Kidney epithelial cell (primary cell): Measurements from ENCODE around the gene CDC34. TPM values are rescaled to one million over a fixed set of nuclear protein-coding genes. Genes with fewer than 3 reads are reported as not detected.

Experiments used
- DNase-seq: peaks from one replicate; pipeline ENCODE4 v3.0.0-alpha.2; 2010; ENCODE audit warnings: low read depth
- H3K27me3 ChIP-seq: 2 replicates; pipeline ENCODE4 v1.6.0; 2011; ENCODE audit warnings: low read length; ENCODE audit not compliant: control insufficient read depth, insufficient read depth
- H3K36me3 ChIP-seq: 2 replicates; pipeline ENCODE4 v1.5.1; 2011; ENCODE audit warnings: low read length; ENCODE audit not compliant: control insufficient read depth, insufficient read depth
- H3K4me3 ChIP-seq: 2 replicates; pipeline ENCODE4 v1.5.1; 2011; ENCODE audit warnings: low read depth, mild to moderate bottlenecking, control low read depth, low read length
- CTCF ChIP-seq: IDR thresholded peaks from 2 replicates; pipeline ENCODE4 v1.5.1; 2011; ENCODE audit warnings: mild to moderate bottlenecking, moderate library complexity, low read length, control low read depth, inconsistent platforms; ENCODE audit not compliant: insufficient read depth, poor library complexity, severe bottlenecking
- total RNA-seq: library from RNA; depleted of rRNA; stranded (reverse); fragments of >200 nt; gene quantifications from 2 replicates; pipeline ENCODE4 v1.2.3, GENCODE V29; 2015

The CDC34 gene
- total RNA-seq, 1 donor from 2014 or later, result 194 TPM

- no peak for DNase-seq
- Histone ChIP-seq H3K27me3 (peaks cover 10% of the 10 kb centered on the region), H3K4me3 (no peak overlapping the region), H3K36me3 (no peaks in the 10 kb centered on the region)
- no peak for TF ChIP-seq CTCF
Observed at GRCh38 chr19:525857-526419, 5.6 kb upstream of the CDC34 start.

DNA sequence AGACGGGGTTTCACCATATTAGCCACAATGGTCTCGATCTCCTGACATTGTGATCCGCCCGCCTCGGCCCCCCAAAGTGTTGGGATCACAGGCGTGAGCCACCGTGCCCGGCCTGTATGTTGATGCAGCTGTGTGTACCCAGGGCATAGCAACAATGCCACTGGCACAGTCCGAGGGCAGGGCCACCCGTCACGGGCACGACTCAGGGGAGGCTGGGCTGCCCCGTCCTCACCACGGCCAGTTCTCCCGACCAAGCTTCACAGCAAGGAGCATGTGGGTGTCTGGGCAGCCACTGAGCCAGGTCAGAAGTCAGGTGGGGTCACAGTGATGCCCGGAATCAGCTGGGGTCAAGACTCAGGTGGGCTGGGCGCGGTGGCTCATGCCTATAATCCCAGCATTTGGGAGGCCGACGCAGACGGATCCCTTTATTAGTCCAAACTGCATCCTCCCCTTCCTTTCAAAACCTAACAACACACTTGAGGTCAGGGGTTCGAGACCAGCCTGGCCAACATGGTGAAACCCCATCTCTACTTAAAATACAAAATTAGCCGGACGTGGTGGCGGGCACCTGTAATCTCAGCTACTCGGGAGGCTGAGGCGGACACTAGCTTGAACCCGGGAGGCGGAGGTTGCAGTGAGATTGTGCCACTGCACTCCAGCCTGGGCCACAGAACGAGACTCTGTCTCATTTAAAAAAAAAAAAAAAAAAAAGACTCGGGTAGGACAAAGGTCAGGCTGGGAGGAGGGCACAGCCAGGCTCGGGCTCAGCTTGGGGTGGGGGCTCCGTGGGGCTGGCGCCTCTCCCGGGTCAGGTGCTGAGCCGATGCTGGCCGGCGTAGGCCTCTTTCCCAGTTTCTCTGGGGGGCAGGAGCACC lies 1.2 kb upstream of the CDC34 start:
- Histone ChIP-seq H3K27me3 (peaks cover 7% of the 10 kb centered on the region), H3K36me3 (no peaks in the 10 kb centered on the region), H3K4me3 (peak overlapping the region; percentile 95)
- TF ChIP-seq CTCF, result no peak
- DNase-seq, result no peak

DNA sequence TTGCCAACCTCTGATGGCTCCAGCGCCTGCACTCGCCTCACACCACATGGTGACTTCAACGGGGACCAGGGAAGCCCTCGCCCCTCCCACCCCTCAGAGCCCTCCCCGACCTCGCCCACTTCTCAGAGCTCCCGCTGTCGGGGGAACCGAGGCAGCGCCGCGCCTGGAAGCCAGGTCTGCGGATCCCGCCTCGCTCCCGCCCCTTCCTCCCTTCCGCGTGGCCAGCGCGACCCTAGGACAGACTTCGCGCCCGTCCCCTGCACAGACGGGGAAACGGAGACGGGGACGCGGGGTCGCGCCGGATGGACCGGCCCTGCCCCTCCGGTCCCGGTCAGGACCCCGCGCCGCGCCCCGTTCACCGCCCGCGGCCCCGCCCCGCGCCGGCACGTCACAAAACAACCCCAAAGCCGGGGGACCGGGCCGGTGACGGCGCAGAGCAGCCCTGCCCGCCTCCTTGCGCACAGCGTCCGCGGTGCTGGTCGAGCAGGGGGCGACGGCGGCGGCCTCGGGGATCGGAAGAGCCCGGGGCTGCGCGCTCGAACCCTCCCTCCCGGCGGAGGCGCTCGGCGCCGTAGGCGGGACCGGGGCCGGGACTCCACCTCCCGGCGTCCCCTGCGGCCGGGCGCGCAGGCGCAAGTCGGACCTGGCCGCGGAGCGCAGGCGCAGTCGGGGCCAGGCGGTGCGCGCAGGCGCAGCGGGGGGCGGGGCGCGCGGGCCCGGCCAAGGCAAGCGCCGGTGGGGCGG lies 379 bp upstream of the CDC34 start:
- Histone ChIP-seq H3K36me3 (no peaks in the 10 kb centered on the region), H3K4me3 (peak overlapping the region; percentile 95), H3K27me3 (peaks cover 2% of the 10 kb centered on the region)
- no peak for DNase-seq
- no peak for TF ChIP-seq CTCF

DNA sequence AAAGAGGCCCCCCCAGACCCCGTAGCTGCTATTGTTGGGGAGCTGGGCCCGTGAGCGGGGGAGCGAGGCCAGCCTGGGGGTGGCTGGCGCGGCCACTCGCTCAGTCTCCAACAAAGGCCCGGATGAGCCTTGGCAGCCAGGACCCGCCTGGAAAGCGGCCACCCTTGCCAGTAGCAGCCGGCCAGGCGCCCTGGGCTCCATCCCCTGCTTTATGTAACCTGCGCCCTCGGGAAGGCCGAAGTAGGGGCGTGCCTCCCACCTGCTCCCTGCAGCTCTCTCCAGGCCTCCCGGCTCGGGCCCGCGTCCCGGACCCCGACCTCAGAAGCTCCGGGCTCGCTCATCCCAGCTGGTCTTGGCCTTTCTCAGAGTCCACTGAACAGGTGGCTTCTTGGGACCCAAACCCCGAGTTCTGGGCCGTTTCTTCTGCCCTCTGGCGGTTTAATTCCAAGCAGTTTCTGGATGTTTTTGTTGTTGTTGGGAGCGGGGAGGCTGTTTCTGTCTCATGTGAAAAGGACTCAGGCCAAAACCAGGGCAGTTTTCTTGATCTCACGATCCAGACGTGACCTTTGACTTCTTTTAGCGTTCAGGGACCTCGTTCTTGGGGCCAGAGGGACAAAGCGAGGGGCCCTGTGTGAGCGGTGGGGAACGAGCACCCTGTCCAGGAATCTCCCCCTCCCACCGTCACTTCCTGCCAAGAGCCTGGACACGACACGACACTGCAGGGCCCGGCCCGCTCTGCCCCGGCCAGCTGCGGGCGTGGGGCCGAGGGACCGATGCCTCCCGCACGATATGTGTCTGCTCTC lies 1.2 kb downstream of the CDC34 start:
- no peaks in the 10 kb centered on the region for H3K27me3 ChIP-seq
- peak overlapping the region; percentile 95 for H3K4me3 ChIP-seq
- H3K36me3 ChIP-seq, result no peaks in the 10 kb centered on the region
- DNase-seq, result no peak
- TF ChIP-seq CTCF, result peak; percentile 54

DNA sequence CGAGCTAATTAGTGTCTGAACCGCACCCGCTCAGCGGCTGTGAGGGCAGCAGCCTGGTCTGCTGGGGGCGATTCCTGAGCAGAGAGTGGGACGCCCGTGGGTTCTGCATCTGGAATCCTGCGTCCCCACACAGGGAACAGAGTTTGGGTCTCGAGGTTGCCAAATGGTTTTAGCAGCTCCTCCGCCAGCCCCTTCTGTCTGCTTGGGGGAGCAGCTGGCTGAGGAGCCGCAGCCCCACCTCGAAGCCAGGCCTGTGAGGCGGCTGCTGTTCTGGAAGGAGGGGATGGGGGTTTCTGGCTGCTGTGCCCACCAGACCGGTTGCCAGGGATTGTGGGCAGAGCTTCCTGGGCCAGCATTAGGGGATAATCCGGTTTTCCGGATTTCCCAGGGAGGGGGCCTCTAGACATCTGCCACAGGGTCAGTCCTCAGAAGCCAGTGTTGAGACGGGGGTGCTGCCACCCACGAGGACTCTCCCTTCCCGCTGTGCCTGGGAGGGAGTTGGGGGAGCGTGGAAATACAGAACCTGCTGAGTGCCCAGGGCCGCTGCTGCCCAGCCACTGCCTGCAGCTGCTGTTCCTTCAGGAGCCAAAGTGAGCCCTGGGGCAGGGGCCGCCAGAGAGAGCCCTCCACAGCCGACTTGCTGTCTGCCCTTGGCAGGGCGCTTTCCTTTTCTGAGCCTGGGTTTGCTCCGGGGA lies 2.0 kb downstream of the CDC34 start:
- Histone ChIP-seq H3K4me3 (peak overlapping the region; percentile 95), H3K36me3 (no peaks in the 10 kb centered on the region), H3K27me3 (no peaks in the 10 kb centered on the region)
- no peak for TF ChIP-seq CTCF
- DNase-seq, result no peak
